Stimulated activated CD8-positive, alpha-beta memory T cell treated with anti-CD3 and anti-CD28 coated beads, Interleukin-12 subunit alpha, Interleukin-12 subunit beta, amount 100 ng/mL, for 4 hours (primary cell): ENCODE data around the gene CAD.

Experiments
- DNase-seq: peaks from one replicate; pipeline ENCODE4 v3.0.0-alpha.2; 2020; ENCODE audit warnings: low read depth

CAD gene

DNA sequence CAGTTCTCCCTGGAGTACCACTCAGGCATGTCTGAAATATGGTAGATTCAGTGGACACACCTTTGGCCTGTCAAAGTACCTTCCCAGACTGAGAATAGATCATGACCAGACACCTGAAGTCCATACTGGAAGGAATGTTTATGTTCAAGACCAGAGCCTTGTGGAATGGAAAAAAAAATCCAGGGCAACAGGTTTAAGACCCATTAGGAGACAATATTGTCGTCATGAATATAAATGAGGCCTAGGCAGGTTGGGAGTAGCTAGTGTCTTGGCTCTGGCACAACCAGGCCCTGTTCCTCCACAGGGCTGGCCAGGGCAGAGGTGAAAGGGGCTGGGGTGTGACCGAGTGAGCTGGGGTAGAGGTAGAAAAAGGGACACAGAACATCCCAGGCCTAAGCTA, 18.5 kb upstream of the CAD start:
- DNase-seq, result no peak

DNA sequence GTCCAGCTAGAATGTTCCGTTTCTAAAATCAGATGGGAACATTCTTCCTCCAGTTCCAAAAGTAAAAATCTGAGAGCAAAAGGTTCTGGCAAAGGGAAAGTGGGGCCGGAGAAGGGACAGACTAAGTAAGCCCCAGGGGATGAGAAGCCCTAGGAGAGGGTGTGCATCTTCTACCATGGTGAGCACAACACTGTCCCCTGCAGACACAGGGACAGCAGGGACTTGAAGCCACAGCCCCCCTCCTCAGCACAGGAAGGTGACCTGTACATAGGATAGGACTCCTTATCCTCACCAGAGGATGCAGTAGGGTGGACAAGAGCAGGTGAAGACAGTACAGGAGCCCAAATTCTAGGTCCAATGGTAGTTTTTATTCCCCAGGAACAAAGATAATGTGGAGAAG, 17.9 kb upstream of the CAD start:
- no peak for DNase-seq

DNA sequence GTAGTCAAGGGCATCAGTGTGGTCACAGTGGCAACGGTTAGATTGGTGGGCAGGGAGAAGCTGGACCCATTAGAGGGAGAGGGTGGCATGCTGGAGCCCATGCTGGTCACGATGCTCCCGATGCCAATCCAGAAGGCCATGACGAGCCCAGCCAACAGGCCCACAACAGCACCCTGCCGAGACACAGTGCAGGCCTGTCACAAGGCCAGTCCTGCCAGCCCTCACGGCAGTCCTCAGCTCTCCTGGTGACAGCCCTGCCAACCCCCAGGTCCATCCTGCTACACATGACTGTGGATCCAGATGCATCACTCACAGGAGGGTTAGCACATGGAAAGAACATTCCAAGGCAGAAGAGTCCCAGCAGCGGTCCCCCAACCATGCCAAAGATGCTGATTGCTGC, 15.5 kb upstream of the CAD start:
- DNase-seq, result no peak

DNA sequence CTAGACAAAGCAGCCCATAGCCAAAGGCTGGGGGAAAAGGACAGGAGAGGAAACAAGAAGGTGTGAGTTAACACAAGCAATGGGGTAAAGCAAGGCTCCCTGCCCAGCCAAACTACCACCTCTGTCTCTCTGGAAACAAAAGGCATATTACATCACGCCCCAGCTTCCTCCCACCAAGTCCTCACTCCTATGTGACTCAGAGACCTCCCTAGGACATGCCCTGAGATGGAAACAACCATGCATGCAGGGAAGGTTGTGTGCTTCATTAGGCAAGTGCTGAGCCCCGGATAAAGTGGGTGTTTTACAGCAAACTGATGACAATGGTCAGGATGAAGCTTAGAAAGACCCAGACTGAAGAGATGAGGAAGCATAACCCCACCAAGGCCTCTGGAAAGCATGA, 14.3 kb upstream of the CAD start:
- no peak for DNase-seq

DNA sequence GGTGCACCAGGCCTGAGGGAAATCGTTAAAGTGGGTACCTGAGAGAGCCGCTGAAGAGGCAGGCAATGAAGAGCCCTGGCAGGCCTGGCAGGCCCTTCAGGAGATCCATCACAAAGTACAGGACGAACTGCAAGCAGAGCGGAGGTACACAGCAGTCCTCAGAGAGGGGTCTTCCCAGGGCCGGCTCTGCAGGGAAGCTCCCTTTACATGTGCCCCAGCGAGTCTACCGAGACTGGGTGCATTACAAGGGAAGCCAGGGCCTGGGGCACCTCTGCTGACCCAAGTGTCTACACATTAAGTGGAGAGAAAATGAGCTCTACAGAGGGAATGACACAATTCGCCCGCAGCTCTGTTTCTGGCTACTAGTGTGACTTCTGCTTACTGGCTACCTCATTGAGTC, 13.4 kb upstream of the CAD start:
- no peak for DNase-seq

DNA sequence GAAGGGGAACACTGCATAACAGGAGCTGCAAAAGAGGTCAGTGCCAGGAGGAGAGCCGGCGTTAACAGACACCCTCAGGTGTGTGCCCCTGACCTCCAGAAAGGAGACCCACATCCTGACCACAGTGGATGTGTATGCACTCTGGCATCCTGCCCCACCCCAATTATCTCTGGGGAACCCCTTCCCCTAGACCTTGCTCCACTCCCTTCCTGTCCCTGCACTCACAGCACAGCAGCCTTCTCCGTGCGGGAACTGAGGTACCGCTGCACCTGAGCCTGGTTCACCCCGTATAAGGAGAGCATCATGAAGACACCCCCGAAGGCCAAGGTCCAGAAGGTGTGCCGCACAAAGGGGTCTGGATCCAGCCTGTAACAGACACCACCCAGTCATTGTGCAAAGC, 12.6 kb upstream of the CAD start:
- no peak for DNase-seq

DNA sequence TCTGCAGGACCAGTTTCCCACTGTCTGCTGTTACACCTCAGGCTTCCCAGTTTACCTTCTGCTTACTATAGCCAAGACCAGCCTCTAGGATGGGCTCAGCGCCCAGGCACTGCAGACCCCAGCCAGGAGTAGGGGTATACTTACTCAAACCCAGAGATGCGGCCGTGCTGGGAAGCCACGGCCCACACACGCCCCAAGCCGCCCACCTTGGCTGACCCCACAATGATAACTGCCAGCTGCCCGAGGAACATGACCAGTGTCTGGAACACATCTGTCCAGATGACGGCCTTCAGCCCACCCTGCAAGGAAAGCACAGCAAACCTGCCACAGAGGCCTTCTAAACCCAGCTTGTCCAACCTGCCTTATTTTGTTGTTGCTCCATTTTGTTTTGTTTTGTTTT, 12.0 kb upstream of the CAD start:
- no peak for DNase-seq

DNA sequence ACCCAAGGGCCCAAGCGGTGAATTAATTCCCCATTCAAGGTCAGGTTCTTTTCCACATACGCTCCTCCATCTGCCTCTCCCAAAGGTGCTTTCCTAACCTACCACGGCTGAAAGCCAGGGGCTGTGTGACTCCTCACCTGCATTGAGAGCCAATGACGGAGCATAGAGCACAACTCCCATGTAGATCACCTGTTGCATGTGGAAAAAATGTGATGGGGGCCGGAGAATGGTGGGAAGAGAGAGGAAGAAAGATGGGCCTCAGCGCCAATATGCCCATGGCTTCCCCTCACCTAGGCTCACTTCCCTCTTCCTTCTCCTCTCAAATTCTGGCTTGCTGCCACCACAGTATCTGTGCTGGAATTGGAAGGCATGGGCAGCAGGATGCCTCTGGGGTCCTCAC, 10.8 kb upstream of the CAD start:
- DNase-seq, result no peak

DNA sequence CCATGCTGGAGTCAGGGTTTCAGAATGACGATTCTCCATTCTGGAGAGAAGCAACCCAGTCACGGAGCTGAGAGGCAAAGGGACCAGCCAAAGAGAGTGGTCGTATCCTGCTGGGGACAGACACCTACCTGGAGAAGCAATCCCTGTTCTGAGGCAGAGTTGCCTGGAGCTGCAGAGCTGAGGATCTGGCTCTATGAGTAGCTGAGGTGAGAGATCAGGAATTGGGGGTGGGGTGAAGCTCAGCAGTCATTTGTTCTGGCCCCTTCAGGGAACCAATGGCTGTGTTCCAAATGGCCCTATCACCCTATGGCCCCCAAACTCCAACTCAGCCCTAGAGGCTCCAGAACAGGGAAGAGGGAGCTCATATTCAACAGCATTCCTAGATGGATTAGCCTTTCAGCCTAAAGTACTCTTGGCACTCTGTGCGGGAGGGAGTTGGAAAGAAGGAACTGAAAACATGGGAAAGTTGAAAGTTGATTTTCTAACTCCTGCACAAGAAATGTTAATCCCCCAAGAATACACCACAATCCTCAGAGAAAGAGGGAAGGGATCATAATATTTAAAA, 8.6 kb upstream of the CAD start:
- DNase-seq, result no peak

DNA sequence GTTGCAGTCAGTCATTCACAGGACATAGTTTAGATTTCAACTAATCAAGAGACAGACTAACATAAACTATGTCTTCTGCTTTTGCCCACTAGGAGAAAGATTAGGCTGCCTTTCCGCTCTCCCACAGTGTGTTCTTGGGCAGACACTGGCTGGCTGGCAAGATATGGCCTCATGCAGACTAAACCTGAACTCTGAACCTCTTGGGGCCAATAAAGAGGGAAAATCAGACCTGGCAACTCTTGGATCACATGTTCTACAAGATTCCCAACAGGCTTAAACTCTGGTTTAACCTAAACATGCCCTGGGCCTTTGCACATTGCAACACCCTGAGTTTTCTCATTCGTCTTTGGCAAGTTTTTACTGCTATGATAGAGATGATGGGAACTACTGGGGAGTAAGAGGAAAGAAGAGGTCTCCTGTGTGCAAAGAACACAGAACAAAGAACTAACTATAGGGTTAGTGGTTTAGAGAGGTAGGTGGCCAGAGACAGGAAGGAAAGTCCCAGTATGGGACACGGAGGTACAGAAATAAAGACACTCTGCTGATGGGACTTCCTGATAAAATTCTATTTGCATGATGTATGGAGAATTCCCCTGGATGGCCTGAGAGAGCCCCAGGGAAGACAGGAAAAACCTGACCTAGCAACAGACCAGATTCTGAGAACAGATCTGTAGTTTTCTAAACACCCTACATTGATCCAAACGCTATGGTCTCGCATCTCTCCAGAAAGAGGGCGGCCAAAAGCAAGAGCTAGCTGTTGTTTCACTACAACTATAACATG, 7.4 kb upstream of the CAD start:
- no peak for DNase-seq

DNA sequence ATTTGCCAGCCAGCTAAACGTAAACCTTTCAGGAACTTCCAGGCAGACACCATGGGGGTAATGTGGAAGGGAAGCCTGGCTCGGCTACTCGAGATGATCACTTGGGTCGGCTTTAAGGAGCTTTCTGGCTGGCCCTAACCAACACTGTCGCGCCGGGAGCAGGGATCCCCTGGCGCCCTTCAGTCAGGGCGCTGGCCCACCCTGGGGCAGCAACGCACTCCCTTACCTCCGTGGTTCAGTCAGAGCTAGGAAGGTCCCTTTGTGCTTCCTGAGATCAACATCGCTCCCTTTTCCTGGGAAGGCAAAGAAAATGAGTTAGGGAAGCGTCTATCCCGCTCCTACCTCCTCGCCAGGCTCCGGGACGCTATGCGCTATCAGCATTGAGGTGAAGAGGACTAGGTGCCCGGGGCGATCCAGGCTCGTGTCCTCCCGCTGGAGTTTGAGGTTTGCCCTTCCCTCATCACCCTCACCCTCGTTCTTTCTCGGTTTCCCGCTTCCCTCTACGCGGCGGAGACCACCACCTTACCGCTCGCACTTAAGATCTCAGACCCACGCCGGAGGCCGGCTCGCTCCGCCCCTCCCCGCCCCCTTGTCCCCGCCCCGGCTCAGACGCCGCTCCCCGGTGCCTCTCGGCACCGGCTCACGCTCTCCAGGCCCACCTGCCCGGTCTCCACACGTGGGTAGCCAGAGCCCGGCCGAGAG, 5.8 kb upstream of the CAD start:
- DNase-seq, result no peak

DNA sequence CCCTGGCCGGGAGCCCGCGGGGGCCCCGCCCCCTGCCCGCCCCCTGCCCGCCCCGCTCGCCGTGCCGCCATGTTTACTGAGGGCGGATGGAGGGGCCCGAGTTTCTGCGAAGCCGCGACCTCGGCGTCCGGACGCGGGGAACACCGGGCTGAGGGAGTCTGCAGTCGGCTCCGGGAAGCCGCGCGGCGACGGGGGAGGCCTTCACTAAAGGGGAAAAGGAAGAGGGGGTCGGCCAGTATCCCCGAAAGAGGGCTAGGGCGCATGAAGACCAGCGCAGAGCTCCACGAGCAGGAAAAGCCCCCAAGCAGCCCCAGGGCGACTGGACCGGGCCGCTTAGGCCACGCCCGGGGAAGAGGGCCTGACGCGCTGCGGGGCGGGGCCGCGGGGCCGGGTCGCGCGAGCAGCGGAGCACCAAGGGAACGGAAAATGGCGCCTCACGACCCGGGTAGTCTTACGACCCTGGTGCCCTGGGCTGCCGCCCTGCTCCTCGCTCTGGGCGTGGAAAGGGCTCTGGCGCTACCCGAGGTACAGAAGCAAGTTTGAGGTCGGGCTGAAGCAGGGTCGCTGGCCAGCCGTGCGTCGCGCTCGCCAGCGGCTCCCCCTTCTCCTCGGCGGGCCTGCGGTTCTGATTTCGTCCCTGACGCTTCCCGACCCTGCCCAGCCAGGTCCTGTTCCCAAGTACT, 5.1 kb upstream of the CAD start, which contains the start of the genes ATRAID and SLC5A6:
Gene ATRAID, plus strand, starts transcription at position 99 of the 683 bp plus-strand sequence. Its CDS starts 328 bp downstream, at position 427.
Gene SLC5A6, minus strand, starts transcription at position 326 of the 683 bp plus-strand sequence. CDS start 4,618 bp downstream, outside the sequence.
- peak; percentile 85 for DNase-seq

DNA sequence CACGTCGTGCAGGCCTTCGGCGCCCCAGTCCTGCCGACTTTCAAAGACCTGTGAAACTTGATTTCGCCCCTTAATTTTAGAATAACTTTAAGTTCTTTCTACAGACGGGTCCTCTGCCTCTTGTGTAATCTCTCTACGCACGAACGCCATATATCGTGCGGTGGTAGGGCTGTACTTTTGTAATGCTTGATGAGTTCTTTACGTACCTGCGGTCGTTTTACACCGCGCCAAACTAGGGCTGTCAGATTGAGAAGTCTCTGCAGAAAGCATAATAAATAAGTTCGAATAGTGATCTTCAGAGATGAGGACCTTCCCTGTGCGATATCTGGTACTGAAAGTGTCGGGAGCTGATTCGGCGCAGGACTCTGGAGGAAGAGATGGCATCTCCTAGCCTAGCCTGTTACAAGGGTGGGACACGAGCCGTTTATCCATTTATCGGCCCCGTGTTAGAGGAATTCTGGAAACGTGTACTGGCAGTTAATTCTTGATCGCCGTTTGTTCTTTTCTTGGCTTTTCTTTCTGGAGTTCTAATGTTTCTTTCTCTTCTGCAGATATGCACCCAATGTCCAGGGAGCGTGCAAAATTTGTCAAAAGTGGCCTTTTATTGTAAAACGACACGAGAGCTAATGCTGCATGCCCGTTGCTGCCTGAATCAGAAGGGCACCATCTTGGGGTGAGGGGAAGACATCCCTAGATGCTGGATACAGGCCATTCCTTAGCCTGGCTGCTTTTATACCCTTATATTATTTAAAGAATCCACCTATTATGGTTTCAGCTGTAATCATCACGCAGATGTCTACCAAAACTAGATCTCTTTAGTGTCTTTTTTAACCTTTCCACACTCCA, 4.3 kb upstream of the CAD start:
- DNase-seq, result peak; percentile 11

DNA sequence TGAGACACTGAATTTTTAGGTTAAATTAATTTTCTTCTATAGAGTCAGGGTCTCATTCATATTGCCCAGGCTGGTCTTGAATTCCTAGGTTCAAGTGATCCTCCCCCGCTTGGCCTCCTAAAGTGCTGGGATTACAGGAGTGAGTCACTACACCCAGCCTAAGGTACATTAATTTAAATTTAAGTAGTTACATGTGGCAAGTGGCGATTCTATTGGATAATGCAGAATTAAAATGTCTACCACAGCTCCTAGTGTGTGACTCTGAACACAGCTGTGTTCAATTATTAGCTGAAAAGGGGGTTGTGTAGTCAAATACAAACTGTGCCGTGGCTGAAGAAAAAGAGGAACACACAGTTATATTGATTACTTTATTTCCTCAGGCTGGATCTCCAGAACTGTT, 2.2 kb upstream of the CAD start:
- DNase-seq, result no peak

DNA sequence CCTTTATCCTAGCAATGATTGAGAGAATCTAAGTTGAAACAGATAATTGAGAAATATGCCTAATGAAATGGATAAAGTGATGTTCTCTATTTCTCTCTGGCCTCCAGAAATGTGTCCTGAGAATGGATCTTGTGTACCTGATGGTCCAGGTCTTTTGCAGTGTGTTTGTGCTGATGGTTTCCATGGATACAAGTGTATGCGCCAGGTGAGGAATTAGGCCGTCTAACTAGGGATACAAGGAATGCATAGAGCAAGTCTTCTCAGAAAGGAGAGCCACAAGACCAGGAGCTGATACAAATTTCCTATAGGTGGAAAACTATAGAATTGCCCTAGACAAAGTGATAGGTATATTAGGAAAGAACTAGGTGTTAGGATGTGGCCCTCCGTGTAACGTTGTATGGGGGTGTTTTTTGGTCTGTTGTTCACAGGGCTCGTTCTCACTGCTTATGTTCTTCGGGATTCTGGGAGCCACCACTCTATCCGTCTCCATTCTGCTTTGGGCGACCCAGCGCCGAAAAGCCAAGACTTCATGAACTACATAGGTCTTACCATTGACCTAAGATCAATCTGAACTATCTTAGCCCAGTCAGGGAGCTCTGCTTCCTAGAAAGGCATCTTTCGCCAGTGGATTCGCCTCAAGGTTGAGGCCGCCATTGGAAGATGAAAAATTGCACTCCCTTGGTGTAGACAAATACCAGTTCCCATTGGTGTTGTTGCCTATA, 592 bp upstream of the CAD start:
- DNase-seq, result no peak

DNA sequence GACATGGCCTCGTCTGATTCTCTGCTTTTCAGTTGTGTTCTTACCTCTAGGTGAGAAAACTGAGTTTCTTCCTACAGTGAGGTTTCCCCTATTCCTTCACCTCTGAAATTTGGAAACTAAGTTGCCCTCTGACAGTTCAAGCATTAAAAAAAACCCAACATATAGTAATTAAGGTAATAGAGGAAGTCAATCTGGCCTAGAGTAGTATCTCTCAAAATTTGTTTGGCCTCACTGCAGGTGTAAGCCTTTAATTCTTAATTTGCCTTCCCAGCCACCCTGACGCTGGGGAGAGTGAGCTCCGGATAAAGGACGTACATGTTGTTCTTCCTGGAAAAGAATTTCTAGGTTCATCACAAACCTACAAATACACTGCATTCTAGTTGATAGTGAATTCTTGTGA, 1.4 kb downstream of the CAD start:
- no peak for DNase-seq

DNA sequence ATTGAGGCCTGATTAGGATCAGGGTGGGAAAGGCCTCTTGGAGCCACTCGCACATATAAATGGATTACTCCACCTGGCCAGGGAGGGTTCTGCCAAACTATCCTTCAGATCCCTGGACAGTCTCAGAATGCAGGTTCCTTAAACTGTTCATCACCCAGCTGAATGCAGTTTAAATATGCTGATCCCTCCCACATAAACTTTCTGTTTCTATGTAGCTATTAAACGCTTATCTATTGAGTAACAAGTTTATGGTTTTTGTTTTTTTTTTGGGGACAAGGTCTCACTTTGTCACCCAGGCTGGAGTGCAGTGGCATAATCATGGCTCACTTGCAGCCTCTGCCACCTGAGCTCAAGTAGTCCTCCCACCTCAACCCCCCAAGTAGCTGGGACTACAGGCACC, 1.9 kb downstream of the CAD start:
- DNase-seq, result no peak

DNA sequence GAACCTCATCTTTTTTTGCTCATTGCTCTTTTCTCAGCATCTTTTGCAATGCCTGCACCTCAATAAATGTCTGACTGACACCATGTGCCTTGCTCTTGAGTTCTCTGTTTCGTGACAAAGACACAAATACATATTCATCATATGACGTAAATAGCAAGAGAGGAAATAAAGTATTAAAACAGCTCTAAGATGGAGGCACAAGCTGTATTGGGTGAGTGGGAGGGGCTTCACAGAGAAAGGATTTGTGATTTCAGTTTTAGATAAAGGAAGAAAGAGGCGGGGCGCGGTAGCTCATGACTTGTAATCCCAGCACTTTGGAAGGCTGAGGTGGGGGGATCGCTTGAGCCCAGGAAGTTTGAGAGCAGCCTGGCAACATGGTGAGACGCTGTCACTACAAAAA, 2.9 kb downstream of the CAD start:
- DNase-seq, result no peak

DNA sequence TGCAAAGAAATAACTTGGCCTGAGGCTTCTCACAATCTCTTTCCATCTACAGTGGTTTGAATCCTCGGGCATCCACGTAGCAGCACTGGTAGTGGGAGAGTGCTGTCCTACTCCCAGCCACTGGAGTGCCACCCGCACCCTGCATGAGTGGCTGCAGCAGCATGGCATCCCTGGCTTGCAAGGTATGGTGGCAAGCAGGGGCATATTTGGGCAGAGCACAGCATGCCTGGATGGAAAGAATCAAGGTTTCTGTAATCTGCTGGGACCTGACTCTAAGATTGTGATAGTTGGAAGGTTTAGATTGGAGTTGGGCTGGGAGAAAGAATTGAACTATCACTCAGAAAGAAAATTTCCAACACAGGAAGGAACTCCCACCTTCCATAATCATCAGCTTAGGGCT, 4.0 kb downstream of the CAD start:
- DNase-seq, result no peak

DNA sequence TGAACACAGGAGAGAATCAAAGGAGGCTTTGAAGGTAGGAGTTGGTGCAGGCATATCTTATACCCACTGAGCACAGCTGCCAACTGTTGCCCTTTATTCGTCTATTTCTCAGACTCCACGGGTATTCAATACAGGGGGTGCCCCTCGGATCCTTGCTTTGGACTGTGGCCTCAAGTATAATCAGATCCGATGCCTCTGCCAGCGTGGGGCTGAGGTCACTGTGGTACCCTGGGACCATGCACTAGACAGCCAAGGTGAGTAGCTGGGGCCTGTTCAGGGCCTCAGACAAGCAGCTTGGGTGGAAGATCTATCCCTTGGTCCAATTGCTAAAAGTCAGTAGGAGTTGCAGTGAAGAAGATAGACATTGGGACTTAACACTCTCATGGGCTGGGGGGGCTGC, 5.2 kb downstream of the CAD start:
- DNase-seq, result no peak

DNA sequence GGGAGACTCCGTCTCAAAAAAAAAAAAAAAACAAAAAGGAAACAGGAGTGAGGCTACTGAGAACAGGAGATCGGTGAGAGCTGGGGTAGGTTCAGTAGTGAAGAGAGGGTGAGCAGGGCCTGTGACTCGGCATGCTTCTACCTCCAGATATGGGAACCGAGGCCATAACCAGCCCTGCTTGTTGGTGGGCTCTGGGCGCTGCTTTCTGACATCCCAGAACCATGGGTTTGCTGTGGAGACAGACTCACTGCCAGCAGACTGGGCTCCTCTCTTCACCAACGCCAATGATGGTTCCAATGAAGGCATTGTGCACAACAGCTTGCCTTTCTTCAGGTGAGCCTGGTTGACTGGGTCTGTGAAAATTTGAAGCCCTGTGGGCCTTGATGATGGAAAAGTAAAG, 6.2 kb downstream of the CAD start:
- no peak for DNase-seq
